Liver (tissue), 9 donors: Measurements from ENCODE around the gene ADISSP. TPM values are rescaled to one million over a fixed set of nuclear protein-coding genes. Genes with fewer than 3 reads are reported as not detected.

Experiments used
- DNase-seq: peaks from one replicate; pipeline ENCODE4 v3.0.0-alpha.2; 2017; ENCODE audit warnings: low spot score
- H3K27ac ChIP-seq, 2 donors: one replicate each; pipeline ENCODE4 v1.7.0; 2013; ENCODE audit warnings: inconsistent platforms in 2 of 2, low read length in 2 of 2, control low read depth in 1 of 2, low read depth in 1 of 2, mild to moderate bottlenecking in 1 of 2
- H3K27me3 ChIP-seq, 4 donors: one replicate each; pipeline versions ENCODE4 v1.6.1 to v1.7.0; 2013; ENCODE audit warnings: low read length in 3 of 4, inconsistent platforms in 1 of 4, mild to moderate bottlenecking in 1 of 4, moderate library complexity in 1 of 4; ENCODE audit not compliant: control insufficient read depth in 4 of 4, insufficient read depth in 4 of 4
- H3K36me3 ChIP-seq, 4 donors: one replicate each; pipeline versions ENCODE4 v1.6.1 to v1.7.0; 2013; ENCODE audit warnings: low read length in 3 of 4, mild to moderate bottlenecking in 3 of 4, low read depth in 1 of 4, moderate library complexity in 1 of 4; ENCODE audit not compliant: control insufficient read depth in 4 of 4, insufficient read depth in 3 of 4
- H3K4me1 ChIP-seq, 4 donors: one replicate each; pipeline versions ENCODE4 v1.6.1 to v1.7.0; 2013; ENCODE audit warnings: low read length in 3 of 4, mild to moderate bottlenecking in 3 of 4, moderate library complexity in 1 of 4; ENCODE audit not compliant: control insufficient read depth in 4 of 4, insufficient read depth in 4 of 4
- H3K4me3 ChIP-seq, 3 donors: one replicate each; pipeline versions ENCODE4 v1.6.1 to v1.7.0; 2013; ENCODE audit warnings: low read length in 3 of 3, control low read depth in 1 of 3, low read depth in 1 of 3, mild to moderate bottlenecking in 1 of 3
- H3K9ac ChIP-seq, 2 donors: one replicate each; pipeline ENCODE4 v1.7.0; 2013; ENCODE audit warnings: low read length in 2 of 2, mild to moderate bottlenecking in 2 of 2, moderate library complexity in 2 of 2, control low read depth in 1 of 2, low read depth in 1 of 2
- H3K9me3 ChIP-seq, 4 donors: one replicate each; pipeline versions ENCODE4 v1.6.1 to v1.7.0; 2013; ENCODE audit warnings: low read length in 3 of 4; ENCODE audit not compliant: control insufficient read depth in 4 of 4
- EGR1 ChIP-seq, 2 donors: IDR thresholded peaks; 2 replicates each; pipeline ENCODE4 v1.6.1; 2016 to 2018; ENCODE audit warnings: antibody characterized with exemption in 2 of 2, low read depth in 2 of 2
- FOXA1 ChIP-seq: IDR thresholded peaks from 2 replicates; pipeline ENCODE4 v1.6.1; 2016; ENCODE audit warnings: antibody characterized with exemption
- FOXA2 ChIP-seq: IDR thresholded peaks from 2 replicates; pipeline ENCODE4 v1.6.1; 2016; ENCODE audit warnings: antibody characterized with exemption
- GABPA ChIP-seq, 2 donors: IDR thresholded peaks in 1 of 2; conservative IDR thresholded peaks in 1 of 2; 2 replicates each; pipeline ENCODE4 v1.6.1; 2016; ENCODE audit warnings: antibody characterized with exemption in 2 of 2, mild to moderate bottlenecking in 1 of 2, moderate library complexity in 1 of 2
- HNF4A ChIP-seq, 2 donors: conservative IDR thresholded peaks; 2 replicates each; pipeline ENCODE4 v1.6.1; 2016; ENCODE audit warnings: antibody characterized with exemption in 2 of 2, mild to moderate bottlenecking in 2 of 2
- HNF4G ChIP-seq: IDR thresholded peaks from 2 replicates; pipeline ENCODE4 v1.6.1; 2016; ENCODE audit warnings: antibody characterized with exemption
- JUND ChIP-seq, 2 donors: IDR thresholded peaks; 2 replicates each; pipeline ENCODE4 v1.6.1; 2016; ENCODE audit warnings: antibody characterized with exemption in 2 of 2
- MAX ChIP-seq: IDR thresholded peaks from 2 replicates; pipeline ENCODE4 v1.6.1; 2016; ENCODE audit warnings: antibody characterized with exemption
- NR2F2 ChIP-seq: IDR thresholded peaks from 2 replicates; pipeline ENCODE4 v1.6.1; 2016; ENCODE audit warnings: antibody characterized with exemption
- RAD21 ChIP-seq, 2 donors: IDR thresholded peaks; 2 replicates each; pipeline ENCODE4 v1.6.1; 2016; ENCODE audit warnings: antibody characterized with exemption in 2 of 2, mild to moderate bottlenecking in 2 of 2
- REST ChIP-seq: IDR thresholded peaks from 2 replicates; pipeline ENCODE4 v1.6.1; 2016; ENCODE audit warnings: antibody characterized with exemption, mild to moderate bottlenecking
- RXRA ChIP-seq, 2 donors: IDR thresholded peaks; 2 replicates each; pipeline ENCODE4 v1.6.1; 2017 to 2018; ENCODE audit warnings: antibody characterized with exemption in 2 of 2, mild to moderate bottlenecking in 1 of 2
- SP1 ChIP-seq: IDR thresholded peaks from 2 replicates; pipeline ENCODE4 v1.6.1; 2018; ENCODE audit warnings: antibody characterized with exemption, mild to moderate bottlenecking
- TAF1 ChIP-seq: conservative IDR thresholded peaks from 2 replicates; pipeline ENCODE4 v1.6.1; 2016; ENCODE audit warnings: antibody characterized with exemption, mild to moderate bottlenecking
- YY1 ChIP-seq: IDR thresholded peaks from 2 replicates; pipeline ENCODE4 v1.6.1; 2016; ENCODE audit warnings: antibody characterized with exemption, mild to moderate bottlenecking
- whole genome bisulfite sequencing: extraction: QIAGEN DNeasy Blood & Tissue Kit; methylation state at CpG from one replicate; pipeline ENCODE4 v1.1.7; 2013; 5-methylcytosine and 5-hydroxymethylcytosine counted together
- polyA plus RNA-seq, 2 donors: library from polyadenylated mRNA; stranded (reverse) in 1 of 2; unstranded in 1 of 2; fragments of 200-250 nt in 1 of 2; fragments of >200 nt in 1 of 2; fragmentation: Nextera tagmentation in 1 of 2; extraction: Ambion mirVana in 1 of 2; gene quantifications; one replicate each; pipeline versions ENCODE4 v1.2.1 to v1.2.3, GENCODE V29; 2013 to 2015
- total RNA-seq, 2 donors: library from RNA; depleted of rRNA; stranded (reverse); fragments of >200 nt; gene quantifications; one replicate each; pipeline ENCODE4 v1.2.3, GENCODE V29; 2014
- TF ChIP-seq, protein P1 (sequence below): IDR thresholded peaks from 2 replicates; pipeline ENCODE4 v1.6.1; 2016; ENCODE audit warnings: antibody characterized with exemption
- TF ChIP-seq, protein P2 (sequence below): fragments of 150-350 bp; IDR thresholded peaks from 2 replicates; pipeline ENCODE4 v1.5.1; 2017; ENCODE audit warnings: improper control_type of control experiment, low read depth, low read length; ENCODE audit not compliant: missing input control
- TF ChIP-seq, protein P3 (sequence below): IDR thresholded peaks from 2 replicates; pipeline ENCODE4 v1.6.1; 2016; ENCODE audit warnings: antibody characterized with exemption
- donor health status: healthy.
- donor health status: healthy.
- donor health status: healthy.
- donor health status: healthy.
- donor health status: healthy.

Gene ADISSP
- total and polyA plus RNA-seq, 4 donors: 3.8 to 27.3 (median 10.4) TPM

DNA sequence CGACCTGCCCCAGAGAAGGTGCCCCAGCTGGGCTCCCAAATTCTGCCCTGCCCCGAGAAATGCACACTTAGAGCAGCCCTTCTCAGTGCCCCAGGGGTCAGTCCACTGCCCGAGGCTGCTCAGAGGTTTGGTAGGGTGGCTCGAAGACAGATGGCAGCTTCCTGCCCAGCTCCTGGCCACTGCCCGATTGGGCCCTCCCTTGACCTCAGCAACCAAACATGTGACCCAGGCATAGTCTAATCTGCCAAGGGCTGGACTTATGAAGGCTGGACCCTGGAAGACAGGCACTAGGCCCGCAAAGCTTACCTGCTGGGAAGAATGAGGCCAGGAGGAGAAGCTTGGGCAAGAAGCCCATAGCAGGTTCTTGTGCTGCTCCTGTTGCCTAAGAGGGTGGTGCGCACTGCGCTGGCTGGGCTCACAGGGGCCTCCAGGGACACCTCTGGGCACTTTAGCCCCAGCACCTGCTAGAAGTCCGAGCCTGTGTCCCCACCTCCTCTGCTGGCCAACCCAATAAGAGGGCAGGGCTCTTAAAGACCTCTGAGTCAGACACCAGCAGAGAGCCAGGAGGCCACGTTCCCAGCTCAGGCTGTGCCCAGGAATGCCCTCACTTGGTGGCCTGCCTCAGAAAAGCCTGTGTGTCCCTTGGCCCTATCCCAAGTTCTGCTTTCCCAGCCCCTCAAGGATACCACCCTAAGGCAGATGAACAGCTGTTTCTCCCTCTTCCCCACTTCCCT, 60.6 kb downstream of the ADISSP start:
- Histone ChIP-seq H3K36me3 (no peaks in the 10 kb centered on the region), H3K27ac (no peak overlapping the region), H3K9me3 (no peaks in the 10 kb centered on the region), H3K4me3 (no peak overlapping the region), H3K4me1 (no peaks in the 10 kb centered on the region), H3K27me3 (no peaks in the 10 kb centered on the region), H3K9ac (no peak overlapping the region)
- 84% methylated on average over 10 of the region's 10 CpGs for WGBS
- no peak for DNase-seq
- TF ChIP-seq TAF1 (no peak), EGR1 (IDR thresholded peaks at IDR 0.05; ENCODE audit: low read depth in 2 of 2) (no peak)
- TF ChIP-seq, protein P1, sequence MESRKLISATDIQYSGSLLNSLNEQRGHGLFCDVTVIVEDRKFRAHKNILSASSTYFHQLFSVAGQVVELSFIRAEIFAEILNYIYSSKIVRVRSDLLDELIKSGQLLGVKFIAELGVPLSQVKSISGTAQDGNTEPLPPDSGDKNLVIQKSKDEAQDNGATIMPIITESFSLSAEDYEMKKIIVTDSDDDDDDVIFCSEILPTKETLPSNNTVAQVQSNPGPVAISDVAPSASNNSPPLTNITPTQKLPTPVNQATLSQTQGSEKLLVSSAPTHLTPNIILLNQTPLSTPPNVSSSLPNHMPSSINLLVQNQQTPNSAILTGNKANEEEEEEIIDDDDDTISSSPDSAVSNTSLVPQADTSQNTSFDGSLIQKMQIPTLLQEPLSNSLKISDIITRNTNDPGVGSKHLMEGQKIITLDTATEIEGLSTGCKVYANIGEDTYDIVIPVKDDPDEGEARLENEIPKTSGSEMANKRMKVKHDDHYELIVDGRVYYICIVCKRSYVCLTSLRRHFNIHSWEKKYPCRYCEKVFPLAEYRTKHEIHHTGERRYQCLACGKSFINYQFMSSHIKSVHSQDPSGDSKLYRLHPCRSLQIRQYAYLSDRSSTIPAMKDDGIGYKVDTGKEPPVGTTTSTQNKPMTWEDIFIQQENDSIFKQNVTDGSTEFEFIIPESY: no peak

DNA sequence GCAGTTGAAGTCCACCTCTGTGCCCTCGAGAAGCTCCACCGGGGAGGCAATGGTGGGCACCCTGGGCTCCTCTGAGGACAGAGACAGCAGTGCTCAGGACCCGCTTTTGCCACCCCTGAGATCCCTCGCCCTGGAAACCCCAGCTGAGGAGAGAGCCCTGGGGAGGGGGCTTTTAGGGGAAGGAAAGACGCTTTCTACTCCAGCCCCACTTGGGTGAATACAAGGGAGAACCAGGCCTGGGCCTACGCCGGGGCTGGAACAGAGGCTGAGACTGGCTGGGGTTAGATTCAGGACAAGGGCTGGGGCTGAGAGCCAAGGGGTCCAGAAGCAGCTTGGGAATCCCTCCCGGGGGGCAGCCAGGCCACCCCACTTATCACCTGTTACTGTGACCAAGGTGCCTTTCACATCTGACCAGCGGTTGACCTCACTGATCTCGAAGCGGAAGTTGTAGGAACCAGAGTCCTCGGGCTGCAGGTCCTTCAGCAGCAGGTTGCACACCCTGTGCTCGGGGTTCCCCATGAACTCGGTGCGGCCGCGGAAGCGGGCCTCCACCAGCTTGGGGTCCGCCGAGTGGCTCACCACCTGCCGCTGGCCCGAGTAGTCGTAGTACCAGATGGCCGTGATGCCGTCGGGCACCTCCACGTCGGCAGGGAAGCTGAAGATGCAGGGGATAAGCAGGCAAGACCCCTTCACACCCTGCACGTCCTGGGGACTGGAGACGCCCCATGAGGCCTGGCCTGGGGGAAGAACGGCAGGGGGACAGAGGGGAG, 61.4 kb downstream of the ADISSP start:
- DNase-seq: no peak
- TF ChIP-seq SP1 (no peak), HNF4A (conservative IDR thresholded peaks at IDR 0.05) (no peak), RXRA (IDR thresholded peaks at IDR 0.05) (no peak), TAF1 (no peak), YY1 (no peak), RAD21 (IDR thresholded peaks at IDR 0.05) (no peak), JUND (IDR thresholded peaks at IDR 0.05) (no peak), HNF4G (no peak), EGR1 (IDR thresholded peaks at IDR 0.05; ENCODE audit: low read depth in 2 of 2) (no peak), NR2F2 (no peak), FOXA2 (no peak), MAX (no peak), FOXA1 (no peak), REST (no peak), GABPA (IDR thresholded peaks at IDR 0.05 in 1 of 2, conservative IDR thresholded peaks at IDR 0.05 in 1 of 2) (no peak)
- TF ChIP-seq, protein P1: no peak
- TF ChIP-seq, protein P2, sequence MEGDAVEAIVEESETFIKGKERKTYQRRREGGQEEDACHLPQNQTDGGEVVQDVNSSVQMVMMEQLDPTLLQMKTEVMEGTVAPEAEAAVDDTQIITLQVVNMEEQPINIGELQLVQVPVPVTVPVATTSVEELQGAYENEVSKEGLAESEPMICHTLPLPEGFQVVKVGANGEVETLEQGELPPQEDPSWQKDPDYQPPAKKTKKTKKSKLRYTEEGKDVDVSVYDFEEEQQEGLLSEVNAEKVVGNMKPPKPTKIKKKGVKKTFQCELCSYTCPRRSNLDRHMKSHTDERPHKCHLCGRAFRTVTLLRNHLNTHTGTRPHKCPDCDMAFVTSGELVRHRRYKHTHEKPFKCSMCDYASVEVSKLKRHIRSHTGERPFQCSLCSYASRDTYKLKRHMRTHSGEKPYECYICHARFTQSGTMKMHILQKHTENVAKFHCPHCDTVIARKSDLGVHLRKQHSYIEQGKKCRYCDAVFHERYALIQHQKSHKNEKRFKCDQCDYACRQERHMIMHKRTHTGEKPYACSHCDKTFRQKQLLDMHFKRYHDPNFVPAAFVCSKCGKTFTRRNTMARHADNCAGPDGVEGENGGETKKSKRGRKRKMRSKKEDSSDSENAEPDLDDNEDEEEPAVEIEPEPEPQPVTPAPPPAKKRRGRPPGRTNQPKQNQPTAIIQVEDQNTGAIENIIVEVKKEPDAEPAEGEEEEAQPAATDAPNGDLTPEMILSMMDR: no peak
- TF ChIP-seq, protein P3, sequence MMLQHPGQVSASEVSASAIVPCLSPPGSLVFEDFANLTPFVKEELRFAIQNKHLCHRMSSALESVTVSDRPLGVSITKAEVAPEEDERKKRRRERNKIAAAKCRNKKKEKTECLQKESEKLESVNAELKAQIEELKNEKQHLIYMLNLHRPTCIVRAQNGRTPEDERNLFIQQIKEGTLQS: no peak
- Histone ChIP-seq H3K27me3 (no peaks in the 10 kb centered on the region), H3K36me3 (no peaks in the 10 kb centered on the region), H3K4me1 (no peaks in the 10 kb centered on the region), H3K9ac (no peak overlapping the region), H3K27ac (no peak overlapping the region), H3K4me3 (no peak overlapping the region), H3K9me3 (no peaks in the 10 kb centered on the region)
- WGBS: 94% methylated on average over 31 of the region's 31 CpGs
